HL-60 (cell line): ENCODE results near the gene MTA2.
"Not testable (repeated sequence)": the region's sequence is repeated elsewhere in the genome, so short reads cannot be mapped to it uniquely, and the experiment has no call there.

Source experiments
- DNase-seq, 2 experiments: peaks; one replicate each; pipeline ENCODE4 v3.0.0-alpha.2; 2010 to 2020; ENCODE audit warnings: low read depth in 1 of 2, low spot score in 1 of 2
- H3K27ac ChIP-seq: fragments of 250-450 bp; sonication (Bioruptor Pico); replicated peaks from 2 replicates; pipeline ENCODE4 v1.5.1; 2020; ENCODE audit warnings: mild to moderate bottlenecking, moderate library complexity
- H3K27me3 ChIP-seq: fragments of 250-450 bp; sonication (Bioruptor Pico); 2 replicates; pipeline ENCODE4 v1.5.1; 2021; ENCODE audit warnings: mild to moderate bottlenecking, moderate library complexity; ENCODE audit not compliant: insufficient read depth, poor library complexity, severe bottlenecking
- H3K4me3 ChIP-seq: replicated peaks from 2 replicates; pipeline ENCODE4 v1.5.1; 2011; ENCODE audit warnings: mild to moderate bottlenecking, control low read depth, low read length; ENCODE audit not compliant: insufficient read depth
- CTCF ChIP-seq: IDR thresholded peaks from one replicate; pipeline ENCODE4 v1.5.1; 2011; ENCODE audit warnings: low read length, control low read depth, inconsistent platforms; ENCODE audit not compliant: insufficient read depth
- GABPA ChIP-seq: IDR thresholded peaks from 2 replicates; pipeline ENCODE4 v1.6.1; 2012; ENCODE audit warnings: low read depth
- POLR2AphosphoS5 ChIP-seq: IDR thresholded peaks from 2 replicates; pipeline ENCODE4 v1.6.1; 2012; ENCODE audit warnings: low read depth
- REST ChIP-seq: IDR thresholded peaks from 2 replicates; pipeline ENCODE4 v1.6.1; 2012; ENCODE audit warnings: low read depth; ENCODE audit not compliant: insufficient replicate concordance
- SPI1 ChIP-seq: IDR thresholded peaks from 2 replicates; pipeline ENCODE4 v1.6.1; 2012; ENCODE audit warnings: low read depth, mild to moderate bottlenecking, borderline replicate concordance

Gene MTA2

DNA sequence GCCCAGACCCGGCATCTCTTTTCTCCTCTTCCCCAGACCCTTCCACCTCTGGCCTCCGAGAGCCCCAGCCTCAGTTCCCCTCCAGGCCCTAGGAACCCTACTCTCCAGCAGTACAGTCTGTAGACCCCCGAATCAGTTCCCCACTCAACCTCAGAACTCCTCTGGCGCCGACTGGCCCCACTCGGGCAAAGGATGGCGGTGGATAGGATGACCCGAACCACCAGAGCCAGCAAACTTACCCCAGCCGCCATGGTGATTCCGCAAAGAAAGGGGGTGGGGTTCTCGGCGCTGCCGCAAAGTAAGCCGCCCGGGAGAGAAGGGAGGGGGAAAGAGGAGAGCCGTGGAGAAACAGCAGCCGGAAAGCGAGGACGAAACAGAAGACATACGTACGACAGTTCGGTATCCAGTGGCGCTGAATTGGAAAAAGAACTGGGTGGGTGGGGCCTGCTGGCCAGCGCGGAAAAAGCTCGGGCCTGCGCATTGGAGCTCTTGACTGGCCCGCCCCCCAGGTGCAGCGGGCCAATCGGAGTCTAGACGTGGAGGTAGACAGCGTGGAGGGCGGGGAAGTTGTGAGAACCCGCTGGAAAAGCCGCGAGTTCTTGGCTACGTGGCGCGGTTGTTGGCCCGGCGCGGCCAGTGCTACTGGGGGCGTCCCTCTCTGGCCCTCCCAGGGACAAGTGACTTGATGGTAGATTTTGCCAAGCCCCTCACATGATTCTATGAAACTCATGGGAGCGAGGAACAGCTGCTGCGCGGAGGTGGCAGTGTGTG lies 27.9 kb downstream of the MTA2 start, which contains the start of gene EEF1G:
Gene EEF1G, minus strand, starts transcription at position 300 of the 771 bp plus-strand sequence. Its CDS starts 49 bp downstream, at position 251.
- peak; percentile 99 to 100 for DNase-seq
- H3K27ac ChIP-seq: peak within 1 kb of the TSS; percentile 85
- no peaks in the 10 kb centered on the region for H3K27me3 ChIP-seq
- TF ChIP-seq POLR2AphosphoS5: peak; percentile 14; the same call in 1 of the 2 replicates
- TF ChIP-seq CTCF: no peak
- no peak for TF ChIP-seq SPI1
- peak; percentile 81 for TF ChIP-seq REST
- peak within 1 kb of the TSS; percentile 70 for H3K4me3 ChIP-seq

DNA sequence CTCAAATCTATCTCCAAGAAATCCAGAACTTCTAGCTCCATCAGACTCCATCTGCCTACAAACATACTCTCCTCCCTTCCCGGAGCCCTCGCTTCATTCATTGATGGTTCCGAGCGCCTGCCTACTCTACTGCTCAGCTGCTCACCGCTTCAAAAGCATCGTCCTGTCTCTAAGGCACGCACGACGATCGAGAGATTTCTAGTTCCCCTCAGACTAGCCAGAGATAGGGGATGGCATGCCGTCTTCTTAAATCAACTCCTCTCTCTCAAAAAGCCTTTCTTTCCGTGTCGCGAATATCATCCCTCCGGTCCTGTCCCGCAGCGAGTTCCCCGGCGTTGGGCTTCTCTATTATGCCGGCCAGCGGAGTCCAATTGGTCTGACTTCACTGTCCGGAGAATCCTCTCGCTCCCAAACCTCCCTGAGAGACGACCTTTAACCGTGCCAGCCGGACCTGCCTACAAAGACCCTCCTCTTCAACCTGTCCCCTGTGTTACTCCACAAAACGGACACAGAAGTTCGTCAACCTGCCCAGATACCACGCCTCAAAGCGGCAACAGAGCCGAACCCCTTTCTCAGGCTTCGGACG lies 28.6 kb downstream of the MTA2 start:
- peak in 1 of 2 experiments; percentile 35 for DNase-seq
- Histone ChIP-seq H3K4me3 (peak overlapping the region; percentile 70), H3K27ac (peak overlapping the region; percentile 85), H3K27me3 (no peaks in the 10 kb centered on the region)
- TF ChIP-seq CTCF (no peak), GABPA (no peak), POLR2AphosphoS5 (0 out of 2 replicates have a peak, but pooled peaks have one; percentile 37), SPI1 (no peak)

- H3K27ac ChIP-seq: peak overlapping the region; percentile 85
- no peak for DNase-seq
These were observed 29.2 kb downstream of the MTA2 start for GRCh38 chr11:62572431-62572830.

DNA sequence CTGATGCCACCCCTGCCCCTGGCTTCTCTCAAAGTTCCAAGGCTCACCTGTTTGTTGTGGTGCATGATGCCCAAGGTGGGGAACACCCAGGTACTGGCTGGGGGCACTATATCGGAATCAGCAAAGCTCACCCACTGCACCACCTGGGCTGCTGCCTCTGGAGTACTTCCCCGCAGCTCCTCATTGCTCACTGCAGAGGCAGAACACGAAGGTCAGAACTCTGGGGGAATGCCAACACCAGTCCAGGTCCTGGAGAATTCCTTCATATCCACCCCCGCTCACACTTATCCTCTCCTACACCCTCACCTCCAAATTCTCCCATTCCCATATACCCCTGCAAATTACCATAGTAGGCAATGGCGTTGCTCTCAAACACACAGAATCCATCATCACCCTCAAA lies 30.2 kb downstream of the MTA2 start:
- not testable (repeated sequence) for H3K27me3 ChIP-seq, DNase-seq
- H3K27ac ChIP-seq: peak overlapping the region; percentile 85
- H3K4me3 ChIP-seq: peak overlapping the region; percentile 15; the same call in 1 of the 2 replicates

More at GRCh38 chr11:62572431-62572830, 29.2 kb downstream of the MTA2 start:
- TF ChIP-seq REST (no peak), POLR2AphosphoS5 (no peak), GABPA (no peak), SPI1 (no peak), CTCF (no peak)
- H3K4me3 ChIP-seq: peak overlapping the region; percentile 70
- no peaks in the 10 kb centered on the region for H3K27me3 ChIP-seq

GRCh38 chr11:62570903-62571302 lies 30.8 kb downstream of the MTA2 start:
- not testable (repeated sequence) for H3K27ac ChIP-seq, H3K27me3 ChIP-seq, H3K4me3 ChIP-seq, DNase-seq
